ENCODE data around the gene TTC7B. TPM values are rescaled to one million over a fixed set of nuclear protein-coding genes. Genes with fewer than 3 reads are reported as not detected.

Gene TTC7B
- total RNA-seq, 1 donor = 24.9 TPM

DNA sequence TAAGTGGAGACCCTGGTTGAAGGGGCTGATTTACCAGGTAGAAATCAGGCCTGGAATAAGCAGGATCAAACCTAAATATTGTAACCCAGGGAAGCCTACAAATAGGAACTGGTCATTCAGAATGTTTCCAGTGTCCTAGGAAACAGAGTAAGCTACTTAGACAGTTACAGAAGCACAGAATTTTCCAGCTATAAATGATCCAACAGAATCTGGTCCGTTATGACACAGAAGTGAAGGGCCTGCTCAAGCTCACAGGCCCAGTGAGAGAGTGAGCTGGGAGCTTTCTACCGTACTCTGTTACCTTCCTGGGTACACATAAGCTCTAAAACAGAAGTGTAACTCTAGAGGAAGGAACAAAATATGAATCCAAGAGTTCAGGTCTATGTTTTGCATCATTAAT, 119.1 kb downstream of the TTC7B start:
- no peak overlapping the region for H3K4me3 ChIP-seq (ENCODE audit: low read depth, low read length)
- DNase-seq (ENCODE audit: low read depth) = no peak
- TF ChIP-seq, protein P1, sequence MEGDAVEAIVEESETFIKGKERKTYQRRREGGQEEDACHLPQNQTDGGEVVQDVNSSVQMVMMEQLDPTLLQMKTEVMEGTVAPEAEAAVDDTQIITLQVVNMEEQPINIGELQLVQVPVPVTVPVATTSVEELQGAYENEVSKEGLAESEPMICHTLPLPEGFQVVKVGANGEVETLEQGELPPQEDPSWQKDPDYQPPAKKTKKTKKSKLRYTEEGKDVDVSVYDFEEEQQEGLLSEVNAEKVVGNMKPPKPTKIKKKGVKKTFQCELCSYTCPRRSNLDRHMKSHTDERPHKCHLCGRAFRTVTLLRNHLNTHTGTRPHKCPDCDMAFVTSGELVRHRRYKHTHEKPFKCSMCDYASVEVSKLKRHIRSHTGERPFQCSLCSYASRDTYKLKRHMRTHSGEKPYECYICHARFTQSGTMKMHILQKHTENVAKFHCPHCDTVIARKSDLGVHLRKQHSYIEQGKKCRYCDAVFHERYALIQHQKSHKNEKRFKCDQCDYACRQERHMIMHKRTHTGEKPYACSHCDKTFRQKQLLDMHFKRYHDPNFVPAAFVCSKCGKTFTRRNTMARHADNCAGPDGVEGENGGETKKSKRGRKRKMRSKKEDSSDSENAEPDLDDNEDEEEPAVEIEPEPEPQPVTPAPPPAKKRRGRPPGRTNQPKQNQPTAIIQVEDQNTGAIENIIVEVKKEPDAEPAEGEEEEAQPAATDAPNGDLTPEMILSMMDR (IDR thresholded peaks at IDR 0.05; ENCODE audit: insufficient read depth, low read length) = no peak

DNA sequence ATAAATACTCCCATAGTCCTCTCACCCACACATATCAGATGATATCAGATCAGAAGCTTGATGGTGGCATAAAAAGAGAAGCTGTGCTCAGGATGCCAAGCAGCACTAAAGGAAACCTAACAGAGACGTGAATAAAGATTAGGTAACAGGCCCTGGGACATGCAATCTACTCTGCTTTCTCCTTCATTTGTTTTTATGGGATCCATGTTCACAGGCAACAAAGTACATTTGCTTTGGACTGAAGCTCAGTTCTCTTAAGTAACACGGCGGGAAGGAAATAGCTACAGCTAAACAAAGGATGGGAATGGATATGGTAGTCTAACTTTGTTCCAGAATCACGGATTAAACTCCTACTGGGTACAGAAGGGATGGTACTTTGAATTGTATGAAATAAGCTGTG, 119.5 kb downstream of the TTC7B start:
- no peak overlapping the region for H3K4me3 ChIP-seq (ENCODE audit: low read depth, low read length)
- no peak for DNase-seq (ENCODE audit: low read depth)
- TF ChIP-seq, protein P1 (IDR thresholded peaks at IDR 0.05; ENCODE audit: insufficient read depth, low read length) = no peak

DNA sequence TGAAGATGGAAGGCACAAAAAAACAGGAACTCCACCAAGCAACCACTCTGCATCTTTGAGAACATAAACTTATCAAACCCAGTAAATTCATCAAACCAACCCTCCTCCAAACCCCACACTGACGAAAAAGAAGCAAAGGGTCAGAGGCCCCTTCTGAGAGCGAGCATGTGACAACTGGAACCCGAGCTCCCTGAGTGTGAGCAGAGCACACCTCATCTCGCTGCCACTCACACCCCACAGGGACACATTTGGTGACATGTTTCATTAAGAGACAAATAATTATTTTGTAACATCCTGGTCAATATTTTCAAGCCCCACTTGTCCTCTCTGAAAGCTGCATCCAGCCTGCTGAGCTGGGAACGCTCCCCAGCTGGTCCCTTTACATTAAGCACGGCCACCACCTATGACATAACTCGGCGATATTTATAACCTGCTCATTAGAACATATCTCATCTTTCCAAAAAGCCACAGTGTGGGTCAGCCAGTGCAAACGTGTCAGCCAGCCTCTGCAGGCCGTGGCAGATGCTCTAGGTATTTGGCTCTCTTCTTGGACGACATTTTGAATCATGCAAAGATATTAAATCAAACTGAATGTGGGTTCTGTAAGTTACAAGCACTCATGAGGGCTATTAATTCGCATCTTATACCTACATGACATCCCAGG, 120.1 kb downstream of the TTC7B start:
- TF ChIP-seq, protein P1 (IDR thresholded peaks at IDR 0.05; ENCODE audit: insufficient read depth, low read length) = no peak

DNA sequence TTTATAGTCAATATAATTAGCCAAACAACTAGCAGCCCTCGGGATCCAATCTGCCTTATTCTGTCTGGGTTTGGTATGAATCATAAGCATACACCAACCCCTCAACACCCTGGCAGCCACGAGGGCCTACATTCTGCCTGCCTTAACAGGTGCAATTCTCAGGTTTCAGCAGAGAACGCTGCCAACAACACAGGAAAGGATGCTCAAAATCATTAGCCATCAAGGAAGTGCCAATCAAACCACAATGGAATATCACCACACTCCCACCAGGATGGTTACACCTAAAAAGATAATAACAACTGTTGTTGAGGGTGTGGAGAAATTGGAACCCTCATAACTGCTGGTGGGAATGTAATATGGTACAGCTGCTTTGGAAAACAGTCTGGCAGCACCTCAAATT, 122.8 kb downstream of the TTC7B start:
- DNase-seq (ENCODE audit: low read depth) = no peak
- no peak overlapping the region for H3K4me3 ChIP-seq (ENCODE audit: low read depth, low read length)
- TF ChIP-seq, protein P1 (IDR thresholded peaks at IDR 0.05; ENCODE audit: insufficient read depth, low read length) = no peak

More for the DNA sequence above, 120.1 kb downstream of the TTC7B start:
- no peak overlapping the region for H3K4me3 ChIP-seq (ENCODE audit: low read depth, low read length)
- DNase-seq (ENCODE audit: low read depth) = no peak

DNA sequence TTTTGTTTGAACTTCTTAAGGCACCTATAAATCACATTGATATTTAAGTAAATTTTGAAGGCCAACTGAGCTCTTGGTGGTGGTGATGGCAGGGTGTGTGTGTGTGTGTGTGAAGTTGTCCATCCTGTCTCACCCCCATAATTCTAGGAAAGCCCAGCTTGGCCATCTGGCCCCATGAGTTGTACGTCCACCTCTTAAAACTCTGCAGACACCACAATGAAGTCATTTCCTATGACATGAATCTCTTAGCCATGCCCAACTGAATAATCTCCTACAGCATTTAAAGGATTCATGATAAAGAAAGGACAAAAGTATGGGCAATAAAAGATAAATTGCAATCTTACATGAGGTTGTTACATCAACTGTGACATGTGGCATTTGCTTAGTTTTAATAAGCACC, 123.4 kb downstream of the TTC7B start:
- no peak overlapping the region for H3K4me3 ChIP-seq (ENCODE audit: low read depth, low read length)
- TF ChIP-seq, protein P1 (IDR thresholded peaks at IDR 0.05; ENCODE audit: insufficient read depth, low read length) = no peak
- no peak for DNase-seq (ENCODE audit: low read depth)

DNA sequence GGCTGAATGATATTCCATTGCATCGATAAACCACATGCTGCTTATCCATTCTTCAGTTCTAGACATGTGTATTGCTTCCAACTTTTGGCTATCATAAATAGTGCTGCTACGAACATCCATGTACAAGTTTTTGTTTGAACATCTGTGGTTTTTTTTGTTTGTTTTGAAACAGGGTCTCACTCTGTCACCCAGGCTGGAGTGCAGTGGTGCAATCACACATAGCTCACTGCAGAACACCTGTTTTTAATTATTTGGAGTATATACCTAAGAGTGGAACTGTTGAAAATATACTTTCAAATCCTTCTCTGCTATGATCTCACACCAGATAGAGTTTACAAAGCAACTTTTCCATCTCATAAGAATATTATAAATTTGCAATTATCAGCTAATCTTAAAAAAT, 124.2 kb downstream of the TTC7B start:
- no peak for DNase-seq (ENCODE audit: low read depth)
- H3K4me3 ChIP-seq (ENCODE audit: low read depth, low read length) = no peak overlapping the region
- TF ChIP-seq, protein P1 (IDR thresholded peaks at IDR 0.05; ENCODE audit: insufficient read depth, low read length) = no peak

DNA sequence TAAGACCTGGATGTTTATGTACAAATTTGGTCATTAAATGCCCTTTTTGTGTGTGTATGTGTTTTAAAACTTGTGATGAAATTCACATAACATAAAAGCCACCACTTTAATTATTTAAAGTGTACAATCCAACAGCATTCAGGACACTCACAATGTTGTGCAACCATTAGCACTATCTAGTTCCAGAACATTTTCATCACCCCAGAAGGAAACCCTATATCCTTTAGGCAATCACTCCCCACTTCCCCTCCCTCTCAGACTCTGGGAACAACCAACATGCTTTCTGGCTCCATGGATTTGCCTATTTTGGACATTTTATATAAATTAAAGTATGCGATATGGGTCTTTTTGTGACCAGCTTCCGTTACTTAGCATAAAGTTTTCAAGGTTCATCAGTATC, 124.6 kb downstream of the TTC7B start:
- TF ChIP-seq, protein P1 (IDR thresholded peaks at IDR 0.05; ENCODE audit: insufficient read depth, low read length) = no peak
- no peak overlapping the region for H3K4me3 ChIP-seq (ENCODE audit: low read depth, low read length)
- DNase-seq (ENCODE audit: low read depth) = no peak
